Measurements from ENCODE around the gene SMURF1.

GRCh38 chr7:99080679-99081078 lies 63.2 kb downstream of the SMURF1 start:
- no peak for TF ChIP-seq CTCF (IDR thresholded peaks at IDR 0.05 in 8 of 11, conservative IDR thresholded peaks at IDR 0.05 in 3 of 11)
- TF ChIP-seq POLR2AphosphoS5 (IDR thresholded peaks at IDR 0.05): no peak
- TF ChIP-seq POLR2A (IDR thresholded peaks at IDR 0.05): no peak
